Uterus (tissue), 4 donors: ENCODE data around the gene KIF1A. TPM values are rescaled to one million over a fixed set of nuclear protein-coding genes. Genes with fewer than 3 reads are reported as not detected.

ENCODE experiments used
- DNase-seq, 2 donors: peaks; one replicate each; pipeline ENCODE4 v3.0.0-alpha.2; 2019 to 2020
- H3K27ac ChIP-seq, 2 donors: fragments of 200-600 bp; sonication (generic); 1 replicate in 1 of 2; 2 replicates in 1 of 2; pipeline ENCODE4 v1.5.1; 2016 to 2018
- H3K27me3 ChIP-seq, 2 donors: fragments of 200-600 bp; sonication (generic); one replicate each; pipeline ENCODE4 v1.5.1; 2018 to 2019; ENCODE audit warnings: control low read depth in 1 of 2
- H3K36me3 ChIP-seq, 2 donors: fragments of 200-600 bp; sonication (generic); one replicate each; pipeline ENCODE4 v1.5.1; 2019; ENCODE audit warnings: control low read depth in 1 of 2
- H3K4me1 ChIP-seq, 2 donors: fragments of 200-600 bp; sonication (generic); one replicate each; pipeline ENCODE4 v1.5.1; 2018 to 2019; ENCODE audit warnings: control low read depth in 1 of 2
- H3K4me3 ChIP-seq, 2 donors: fragments of 200-600 bp; sonication (generic); 1 replicate in 1 of 2; 2 replicates in 1 of 2; pipeline ENCODE4 v1.5.1; 2018 to 2019; ENCODE audit warnings: mild to moderate bottlenecking in 1 of 2
- H3K9me3 ChIP-seq, 2 donors: fragments of 200-600 bp; sonication (generic); one replicate each; pipeline ENCODE4 v1.5.1; 2019; ENCODE audit warnings: control low read depth in 1 of 2
- CTCF ChIP-seq, 4 experiments: fragments of 200-600 bp in 2 of 4; fragments of 450-650 bp in 2 of 4; sonication (generic) in 2 of 4; IDR thresholded peaks; one replicate each; pipeline ENCODE4 v1.5.1; 2016 to 2019; ENCODE audit warnings: antibody characterized with exemption in 4 of 4, mild to moderate bottlenecking in 2 of 4, moderate library complexity in 1 of 4
- POLR2A ChIP-seq, 2 donors: fragments of 450-650 bp; IDR thresholded peaks; one replicate each; pipeline ENCODE4 v1.6.1; 2016; ENCODE audit warnings: antibody characterized with exemption in 2 of 2, mild to moderate bottlenecking in 1 of 2, moderate library complexity in 1 of 2
- intact Hi-C: fragments of 100-400 bp; cut with DNase I; formaldehyde crosslinking; loops from one replicate; pipeline ENCODE4 v1.15.1; 2023; ENCODE audit warnings: low total_unique reads
- total RNA-seq, 4 donors: library from RNA; depleted of rRNA in 3 of 4; stranded (reverse); fragments of >200 nt in 3 of 4; gene quantifications; one replicate each; pipeline versions ENCODE4 v1.1.0 to v1.2.4, GENCODE V29; 2014 to 2023
- donor health status: DM: yes; HTN: yes; CAD: no.

KIF1A gene
- total RNA-seq, 4 donors from 2014 or later, result 0.37 to 12.9 TPM; not detected in 2

- Histone ChIP-seq H3K27me3 (no peaks in the 10 kb centered on the region), H3K9me3 (no peaks in the 10 kb centered on the region), H3K4me1 (no peaks in the 10 kb centered on the region), H3K4me3 (no peak overlapping the region), H3K27ac (no peak overlapping the region), H3K36me3 (no peaks in the 10 kb centered on the region)
- TF ChIP-seq CTCF (IDR thresholded peaks at IDR 0.05), result no peak
- TF ChIP-seq POLR2A (IDR thresholded peaks at IDR 0.05), result no peak
- intact Hi-C loops, result no loop called here
- DNase-seq, result no peak
Measured at GRCh38 chr2:240762971-240763370, 57.0 kb downstream of the KIF1A start.

GRCh38 chr2:240762249-240762648 is 57.8 kb downstream of the KIF1A start:
- no peak overlapping the region for H3K4me3 ChIP-seq
- no peaks in the 10 kb centered on the region for H3K9me3 ChIP-seq
- H3K4me1 ChIP-seq, result no peaks in the 10 kb centered on the region
- no peak overlapping the region for H3K27ac ChIP-seq
- DNase-seq, result no peak
- TF ChIP-seq CTCF (IDR thresholded peaks at IDR 0.05), result no peak
- TF ChIP-seq POLR2A (IDR thresholded peaks at IDR 0.05), result no peak
- intact Hi-C loops, result no loop called here
- no peaks in the 10 kb centered on the region for H3K36me3 ChIP-seq
- no peaks in the 10 kb centered on the region for H3K27me3 ChIP-seq

GRCh38 chr2:240760576-240761246 is 59.3 kb downstream of the KIF1A start:
- intact Hi-C loops, result no loop called here

GRCh38 chr2:240760121-240760520 is 59.9 kb downstream of the KIF1A start:
- H3K27ac ChIP-seq, result no peak overlapping the region
- intact Hi-C loops, result no loop called here

More at GRCh38 chr2:240760576-240761246, 59.3 kb downstream of the KIF1A start:
- Histone ChIP-seq H3K4me1 (no peaks in the 10 kb centered on the region), H3K4me3 (no peak overlapping the region), H3K27me3 (no peaks in the 10 kb centered on the region), H3K9me3 (no peaks in the 10 kb centered on the region), H3K27ac (no peak overlapping the region), H3K36me3 (no peaks in the 10 kb centered on the region)
- TF ChIP-seq CTCF (IDR thresholded peaks at IDR 0.05) (no peak), POLR2A (IDR thresholded peaks at IDR 0.05) (no peak)
- DNase-seq, result no peak

More at GRCh38 chr2:240760121-240760520, 59.9 kb downstream of the KIF1A start:
- DNase-seq, result no peak
- no peak for TF ChIP-seq CTCF (IDR thresholded peaks at IDR 0.05)
- no peak for TF ChIP-seq POLR2A (IDR thresholded peaks at IDR 0.05)
- H3K4me3 ChIP-seq, result no peak overlapping the region
- no peaks in the 10 kb centered on the region for H3K27me3 ChIP-seq
- H3K36me3 ChIP-seq, result no peaks in the 10 kb centered on the region
- no peaks in the 10 kb centered on the region for H3K4me1 ChIP-seq
- no peaks in the 10 kb centered on the region for H3K9me3 ChIP-seq
